GM21723 (cell line): ENCODE measurements around the gene BPIFB3.
"Not testable (repeated sequence)": the region's sequence is repeated elsewhere in the genome, so short reads cannot be mapped to it uniquely, and the experiment has no call there.

Experiments used
- ATAC-seq: cut with Tn5 transposase; IDR thresholded peaks from one replicate; pipeline ENCODE4 v1.9.1; 2021; ENCODE audit warnings: mild to moderate bottlenecking, moderate library complexity; ENCODE audit not compliant: unreplicated experiment

The BPIFB3 gene

DNA sequence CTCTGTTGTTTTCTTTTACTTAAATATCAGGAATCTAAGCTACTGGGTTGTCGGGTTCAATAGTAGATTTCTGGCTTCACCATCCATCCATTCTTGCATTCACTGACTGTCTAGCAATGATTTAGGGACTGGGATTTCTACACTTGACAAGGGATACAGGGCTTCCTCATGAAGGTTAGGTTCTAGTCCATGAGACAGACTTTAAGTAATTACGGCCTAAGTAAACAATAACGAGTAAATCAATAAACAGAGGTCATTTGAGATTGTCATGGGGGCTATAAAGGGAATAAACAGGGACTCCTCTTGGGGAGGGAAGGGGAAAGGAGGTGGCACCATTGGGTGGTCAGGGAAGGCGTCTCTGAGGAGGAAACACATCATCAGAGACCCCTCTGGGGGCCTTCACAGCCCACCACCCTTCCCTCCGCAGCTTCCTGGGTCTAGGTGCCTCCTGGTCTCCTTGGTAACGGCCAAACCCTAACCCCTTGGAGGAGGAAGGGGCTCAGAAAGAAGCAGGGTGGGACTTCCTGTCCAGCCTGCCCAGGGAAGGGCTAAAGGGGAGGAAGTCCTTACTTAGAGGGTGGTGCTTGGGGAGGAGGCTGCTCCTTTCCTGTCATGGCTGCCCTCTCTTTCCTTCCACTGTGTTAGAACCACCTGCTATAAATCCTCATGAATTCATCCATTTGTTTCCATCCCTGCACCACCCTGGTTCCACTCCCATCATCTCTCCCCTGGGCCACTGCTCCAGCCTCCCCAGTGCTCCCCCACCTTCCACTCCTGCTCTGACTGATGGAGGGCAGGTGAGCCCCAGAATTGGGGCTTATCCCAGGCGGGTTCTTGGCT lies 59.1 kb downstream of the BPIFB3 start:
- no peak for ATAC-seq

DNA sequence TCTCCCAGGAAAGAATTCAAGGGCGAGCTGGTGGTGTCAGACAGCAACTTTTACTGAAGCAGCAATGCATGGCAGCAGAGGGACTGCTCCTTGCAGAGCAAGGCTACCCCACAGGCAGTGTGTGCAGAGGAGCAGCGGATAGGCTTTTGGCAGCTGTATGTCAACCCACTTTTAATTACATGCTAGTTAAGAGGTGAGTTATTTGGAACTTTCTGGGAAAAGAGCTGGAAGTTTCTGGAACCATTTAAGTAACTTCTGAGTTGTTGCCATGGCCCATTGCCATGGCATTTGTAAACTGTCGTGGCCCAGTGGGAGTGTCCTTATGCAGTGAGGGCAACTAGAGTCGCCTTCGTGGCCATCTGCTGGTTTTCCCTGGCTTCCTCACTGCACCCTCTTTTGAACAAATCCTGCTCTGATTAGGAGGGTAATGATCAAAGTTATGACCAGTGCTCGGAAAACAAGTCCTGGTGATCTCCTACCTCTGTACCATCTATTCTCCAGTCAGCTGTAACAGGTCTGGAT lies 59.7 kb downstream of the BPIFB3 start:
- no peak for ATAC-seq

DNA sequence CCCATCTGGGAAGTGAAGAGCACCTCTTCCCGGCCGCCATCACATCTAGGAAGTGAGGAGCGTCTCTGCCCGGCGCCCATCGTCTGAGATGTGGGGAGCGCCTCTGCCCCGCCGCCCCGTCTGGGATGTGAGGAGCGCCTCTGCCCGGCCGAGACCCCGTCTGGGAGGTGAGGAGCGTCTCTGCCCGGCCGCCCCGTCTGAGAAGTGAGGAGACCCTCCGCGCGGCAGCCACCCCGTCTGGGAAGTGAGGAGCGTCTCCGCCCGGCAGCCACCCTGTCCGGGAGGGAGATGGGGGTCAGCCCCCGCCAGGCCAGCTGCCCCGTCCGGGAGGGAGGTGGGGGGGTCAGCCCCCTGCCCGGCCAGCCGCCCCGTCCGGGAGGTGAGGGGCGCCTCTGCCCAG lies 61.8 kb downstream of the BPIFB3 start:
- not testable (repeated sequence) for ATAC-seq

DNA sequence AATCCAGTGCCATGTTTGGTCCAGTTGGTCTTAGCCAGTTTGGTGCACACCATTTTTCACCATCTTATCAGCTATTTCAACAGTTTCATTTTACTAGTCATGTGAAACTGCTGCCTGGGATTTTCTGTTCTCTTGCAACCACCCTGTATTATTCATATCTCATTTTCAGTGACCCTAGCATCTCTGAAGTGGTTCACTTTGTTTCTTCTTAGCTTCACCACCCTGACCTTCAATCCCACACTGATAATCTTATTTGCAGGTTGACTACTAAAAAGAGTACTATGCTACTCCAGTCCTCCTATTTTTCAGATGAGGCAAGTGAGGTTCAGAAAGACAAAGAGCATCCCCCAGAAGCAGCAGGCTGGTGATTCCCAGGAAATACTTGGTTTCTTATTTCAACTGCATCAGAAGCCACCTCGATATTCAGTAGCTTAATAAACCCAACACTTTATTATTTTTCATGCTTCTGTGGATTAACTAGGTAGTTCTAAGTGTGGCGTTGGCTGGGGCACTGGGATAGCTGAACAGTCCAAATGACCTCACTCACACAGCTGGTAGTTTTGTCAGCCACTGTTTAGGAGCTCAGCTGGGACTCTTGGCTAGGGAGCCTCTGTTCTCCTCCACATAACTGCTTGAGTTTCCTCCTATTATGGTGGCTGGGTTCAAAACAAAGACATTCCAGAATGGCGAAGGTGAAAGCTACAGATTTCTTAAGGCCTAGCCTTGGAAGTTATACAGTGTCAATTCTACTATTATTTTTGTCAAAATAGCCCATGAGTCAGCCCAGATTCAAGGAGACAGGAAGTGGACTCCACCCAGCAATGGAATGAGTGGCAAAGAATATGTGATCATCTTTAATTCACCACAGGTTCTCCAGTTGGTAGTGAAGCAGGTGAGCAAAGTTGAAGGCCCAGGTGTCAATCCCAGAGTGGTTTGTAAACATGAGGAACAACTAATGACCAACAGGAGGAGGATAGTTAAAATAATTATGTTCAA lies 66.3 kb downstream of the BPIFB3 start:
- no peak for ATAC-seq

DNA sequence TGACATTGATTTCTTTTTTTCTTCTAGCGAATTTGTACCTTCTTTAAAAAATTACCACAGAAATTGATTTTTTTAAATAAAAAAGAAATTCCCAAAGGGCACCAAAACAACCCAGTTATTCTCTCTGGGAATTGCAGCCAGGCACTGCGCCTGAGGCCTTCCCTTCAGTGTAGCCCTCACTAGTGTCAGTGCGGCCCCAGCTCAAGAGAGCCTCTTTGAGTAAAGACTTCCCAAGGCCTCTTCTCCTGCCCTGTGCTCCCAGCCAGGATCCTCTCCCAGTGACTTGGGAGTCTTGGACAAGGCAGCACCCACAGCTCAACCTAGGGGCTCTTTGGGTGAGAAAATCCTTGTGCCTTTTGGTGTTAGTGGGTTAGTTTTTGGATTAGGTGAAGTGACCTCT lies 67.2 kb downstream of the BPIFB3 start:
- no peak for ATAC-seq

DNA sequence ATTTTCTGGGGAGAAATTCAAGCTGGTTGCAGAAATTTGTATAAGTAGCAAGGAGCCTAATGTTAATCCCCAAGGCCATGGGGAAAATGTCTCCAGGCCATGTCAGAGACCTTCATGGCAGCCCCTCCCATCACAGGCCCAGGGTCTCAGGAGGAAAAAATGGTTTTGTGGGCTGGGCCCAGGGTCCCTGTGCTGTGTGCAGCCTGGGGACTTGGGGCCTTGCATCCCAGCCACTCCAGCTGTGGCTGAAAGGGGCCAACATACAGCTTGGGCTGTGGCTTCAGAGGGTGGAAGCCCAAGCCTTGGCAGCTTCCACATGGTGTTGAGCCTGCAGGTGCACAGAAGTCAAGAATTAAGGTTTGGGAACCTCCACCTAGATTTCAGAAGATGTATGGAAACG lies 68.6 kb downstream of the BPIFB3 start:
- not testable (repeated sequence) for ATAC-seq
